ENCODE results near the gene FOXL1.

DNA sequence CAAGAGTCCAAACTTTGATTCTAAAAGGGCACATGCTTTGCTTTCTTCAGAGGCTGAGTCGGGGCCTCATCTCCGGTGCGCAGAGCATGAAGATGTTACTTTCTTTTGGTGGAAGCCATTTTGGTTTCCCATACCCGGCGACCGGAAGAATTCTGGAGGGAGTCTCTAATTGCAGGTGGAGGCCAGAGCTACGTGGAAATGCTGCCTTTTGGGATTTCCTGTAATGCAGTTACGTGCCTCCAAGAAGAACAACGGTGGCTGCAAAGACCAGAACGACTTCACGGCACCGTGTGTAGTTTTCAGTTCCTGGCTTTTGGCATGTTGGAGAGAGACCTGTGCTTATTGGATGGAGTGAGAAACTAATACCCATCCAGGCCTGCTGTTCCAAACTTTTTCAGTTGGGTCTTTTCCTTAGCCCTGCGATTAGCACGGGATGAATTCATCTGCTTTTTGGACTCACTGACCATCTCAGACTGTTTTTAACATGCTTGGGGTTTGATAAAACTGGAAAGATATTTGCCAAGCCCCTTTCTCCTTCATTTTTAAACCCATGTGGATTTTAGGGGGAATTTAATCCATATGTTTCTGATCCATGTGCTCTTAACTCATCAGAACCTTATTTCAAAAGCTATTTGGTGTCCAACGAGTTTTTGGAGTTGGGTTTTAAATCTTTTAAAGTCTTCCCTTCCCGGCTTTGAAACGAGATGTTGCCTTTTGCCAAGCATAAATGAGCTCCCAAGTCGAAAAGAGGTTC lies 19.0 kb downstream of the FOXL1 start:
- TF ChIP-seq, protein P1, sequence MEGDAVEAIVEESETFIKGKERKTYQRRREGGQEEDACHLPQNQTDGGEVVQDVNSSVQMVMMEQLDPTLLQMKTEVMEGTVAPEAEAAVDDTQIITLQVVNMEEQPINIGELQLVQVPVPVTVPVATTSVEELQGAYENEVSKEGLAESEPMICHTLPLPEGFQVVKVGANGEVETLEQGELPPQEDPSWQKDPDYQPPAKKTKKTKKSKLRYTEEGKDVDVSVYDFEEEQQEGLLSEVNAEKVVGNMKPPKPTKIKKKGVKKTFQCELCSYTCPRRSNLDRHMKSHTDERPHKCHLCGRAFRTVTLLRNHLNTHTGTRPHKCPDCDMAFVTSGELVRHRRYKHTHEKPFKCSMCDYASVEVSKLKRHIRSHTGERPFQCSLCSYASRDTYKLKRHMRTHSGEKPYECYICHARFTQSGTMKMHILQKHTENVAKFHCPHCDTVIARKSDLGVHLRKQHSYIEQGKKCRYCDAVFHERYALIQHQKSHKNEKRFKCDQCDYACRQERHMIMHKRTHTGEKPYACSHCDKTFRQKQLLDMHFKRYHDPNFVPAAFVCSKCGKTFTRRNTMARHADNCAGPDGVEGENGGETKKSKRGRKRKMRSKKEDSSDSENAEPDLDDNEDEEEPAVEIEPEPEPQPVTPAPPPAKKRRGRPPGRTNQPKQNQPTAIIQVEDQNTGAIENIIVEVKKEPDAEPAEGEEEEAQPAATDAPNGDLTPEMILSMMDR (IDR thresholded peaks at IDR 0.05; ENCODE audit: insufficient read depth, low read length, poor library complexity, severe bottlenecking): no peak
- TF ChIP-seq EZH2phosphoT487 (conservative IDR thresholded peaks at IDR 0.05; ENCODE audit: low read length): no peak
